HEK293 (cell line): ENCODE results near the gene C17orf67.

Experiments
- CTCF ChIA-PET: fragments of 350-600 bp; formaldehyde crosslinking; extraction: SDS; loops from one replicate; lab custom pipeline; 2021; ENCODE audit warnings: antibody characterized with exemption; lab: Yijun Ruan, JAX
- POLR2A ChIA-PET: fragments of 300-600 bp; formaldehyde crosslinking; extraction: SDS; loops from one replicate; lab custom pipeline; 2020; ENCODE audit warnings: antibody characterized with exemption, inconsistent platforms; lab: Yijun Ruan, JAX
- H3K27ac ChIP-seq: fragments of 200-500 bp; sonication (Bioruptor generic); 2 replicates; pipeline ENCODE4 v1.5.1; 2014; ENCODE audit warnings: low read depth, low read length, control low read depth, inconsistent platforms; ENCODE audit errors: extremely low read depth
- H3K36me3 ChIP-seq, 2 experiments: fragments of 200-500 bp in 1 of 2; sonication (Bioruptor generic) in 1 of 2; 1 replicate in 1 of 2; 2 replicates in 1 of 2; pipeline ENCODE4 v1.5.1; 2014 to 2017; ENCODE audit warnings: inconsistent platforms in 2 of 2, low read length in 2 of 2; ENCODE audit not compliant: control insufficient read depth in 2 of 2, insufficient read depth in 1 of 2
- H3K4me1 ChIP-seq: fragments of 200-500 bp; sonication (Bioruptor generic); 2 replicates; pipeline ENCODE4 v1.5.1; 2014; ENCODE audit warnings: mild to moderate bottlenecking, low read length, inconsistent platforms; ENCODE audit not compliant: control insufficient read depth, insufficient read depth
- H3K4me3 ChIP-seq: 2 replicates; pipeline ENCODE4 v1.5.1; 2011; ENCODE audit warnings: low read depth, mild to moderate bottlenecking, control low read depth, low read length, moderate library complexity
- H3K9me3 ChIP-seq: fragments of 200-500 bp; sonication (Bioruptor generic); 2 replicates; pipeline ENCODE4 v1.5.1; 2014; ENCODE audit warnings: low read depth, low read length, inconsistent platforms; ENCODE audit not compliant: control insufficient read depth, insufficient read depth
- BCL11B ChIP-seq: fragments of 450-650 bp; formaldehyde crosslinking; IDR thresholded peaks from 2 replicates; pipeline ENCODE4 v1.5.1; 2016; ENCODE audit warnings: low read depth, missing biosample characterization, missing genetic modification characterization
- FEZF1 ChIP-seq: fragments of 450-650 bp; formaldehyde crosslinking; IDR thresholded peaks from 2 replicates; pipeline ENCODE4 v1.5.1; 2016; ENCODE audit warnings: missing biosample characterization, missing genetic modification characterization
- MEIS1 ChIP-seq: sonication (generic); formaldehyde crosslinking; IDR thresholded peaks from 2 replicates; pipeline ENCODE4 v1.8.1; 2022; ENCODE audit warnings: missing genetic modification reagents, mild to moderate bottlenecking, borderline replicate concordance
- OVOL3 ChIP-seq: fragments of 450-650 bp; formaldehyde crosslinking; IDR thresholded peaks from 2 replicates; pipeline ENCODE4 v1.5.1; 2016; ENCODE audit warnings: missing biosample characterization, missing genetic modification characterization
- REPIN1 ChIP-seq: fragments of 450-650 bp; formaldehyde crosslinking; IDR thresholded peaks from 2 replicates; pipeline ENCODE4 v1.5.1; 2017; ENCODE audit warnings: missing biosample characterization, missing genetic modification characterization, low read depth
- ZFP41 ChIP-seq: fragments of 450-650 bp; formaldehyde crosslinking; IDR thresholded peaks from 2 replicates; pipeline ENCODE4 v1.5.1; 2016; ENCODE audit warnings: missing biosample characterization, missing genetic modification characterization, borderline replicate concordance
- ZFP69B ChIP-seq: fragments of 450-650 bp; formaldehyde crosslinking; IDR thresholded peaks from 2 replicates; pipeline ENCODE4 v1.5.1; 2016; ENCODE audit warnings: missing biosample characterization, missing genetic modification characterization
- ZNF148 ChIP-seq: fragments of 450-650 bp; formaldehyde crosslinking; IDR thresholded peaks from 2 replicates; pipeline ENCODE4 v1.5.0; 2017; ENCODE audit warnings: missing biosample characterization, missing genetic modification characterization, borderline replicate concordance
- ZNF155 ChIP-seq: fragments of 450-650 bp; formaldehyde crosslinking; IDR thresholded peaks from 2 replicates; pipeline ENCODE4 v1.5.1; 2016; ENCODE audit warnings: missing biosample characterization, missing genetic modification characterization
- ZNF157 ChIP-seq: fragments of 450-650 bp; formaldehyde crosslinking; IDR thresholded peaks from 2 replicates; pipeline ENCODE4 v1.5.1; 2016; ENCODE audit warnings: missing biosample characterization, missing genetic modification characterization
- ZNF169 ChIP-seq: fragments of 450-650 bp; formaldehyde crosslinking; IDR thresholded peaks from 2 replicates; pipeline ENCODE4 v1.5.1; 2016; ENCODE audit warnings: missing biosample characterization, missing genetic modification characterization
- ZNF174 ChIP-seq: fragments of 450-650 bp; formaldehyde crosslinking; IDR thresholded peaks from 2 replicates; pipeline ENCODE4 v1.5.0; 2017; ENCODE audit warnings: missing biosample characterization, mild to moderate bottlenecking, missing genetic modification characterization
- ZNF211 ChIP-seq: fragments of 450-650 bp; formaldehyde crosslinking; IDR thresholded peaks from 2 replicates; pipeline ENCODE4 v1.5.1; 2016; ENCODE audit warnings: low read depth, missing biosample characterization, missing genetic modification characterization
- ZNF335 ChIP-seq: fragments of 450-650 bp; formaldehyde crosslinking; conservative IDR thresholded peaks from 2 replicates; pipeline ENCODE4 v1.5.1; 2016; ENCODE audit warnings: missing biosample characterization, missing genetic modification characterization
- ZNF350 ChIP-seq: fragments of 450-650 bp; formaldehyde crosslinking; IDR thresholded peaks from 2 replicates; pipeline ENCODE4 v1.5.0; 2017; ENCODE audit warnings: missing biosample characterization, mild to moderate bottlenecking, missing genetic modification characterization
- ZNF48 ChIP-seq: fragments of 450-650 bp; formaldehyde crosslinking; IDR thresholded peaks from 2 replicates; pipeline ENCODE4 v1.5.1; 2016; ENCODE audit warnings: missing biosample characterization, missing genetic modification characterization
- ZNF501 ChIP-seq: fragments of 450-650 bp; formaldehyde crosslinking; IDR thresholded peaks from 2 replicates; pipeline ENCODE4 v1.5.1; 2016; ENCODE audit warnings: missing biosample characterization, missing genetic modification characterization
- ZNF514 ChIP-seq: fragments of 450-650 bp; formaldehyde crosslinking; IDR thresholded peaks from 2 replicates; pipeline ENCODE4 v1.5.1; 2016; ENCODE audit warnings: missing biosample characterization, missing genetic modification characterization
- ZNF521 ChIP-seq: fragments of 450-650 bp; formaldehyde crosslinking; IDR thresholded peaks from 2 replicates; pipeline ENCODE4 v1.5.1; 2017; ENCODE audit warnings: missing biosample characterization, mild to moderate bottlenecking, missing genetic modification characterization
- ZNF529 ChIP-seq: fragments of 450-650 bp; formaldehyde crosslinking; IDR thresholded peaks from 2 replicates; pipeline ENCODE4 v1.5.1; 2017; ENCODE audit warnings: missing genetic modification characterization, missing biosample characterization; ENCODE audit not compliant: insufficient replicate concordance
- ZNF629 ChIP-seq: fragments of 450-650 bp; formaldehyde crosslinking; IDR thresholded peaks from 2 replicates; pipeline ENCODE4 v1.5.1; 2017; ENCODE audit warnings: missing biosample characterization, missing genetic modification characterization
- ZNF677 ChIP-seq: fragments of 450-650 bp; IDR thresholded peaks from 2 replicates; pipeline ENCODE4 v1.5.0; 2018; ENCODE audit warnings: missing biosample characterization, mild to moderate bottlenecking, missing genetic modification characterization, moderate library complexity
- ZNF707 ChIP-seq: fragments of 450-650 bp; formaldehyde crosslinking; IDR thresholded peaks from 2 replicates; pipeline ENCODE4 v1.5.1; 2016; ENCODE audit warnings: missing biosample characterization, missing genetic modification characterization
- ZNF747 ChIP-seq: fragments of 450-650 bp; formaldehyde crosslinking; IDR thresholded peaks from 2 replicates; pipeline ENCODE4 v1.5.1; 2016; ENCODE audit warnings: missing biosample characterization, missing genetic modification characterization
- ZNF76 ChIP-seq: fragments of 450-650 bp; formaldehyde crosslinking; IDR thresholded peaks from 2 replicates; pipeline ENCODE4; 2016; ENCODE audit warnings: low read depth, missing biosample characterization, missing genetic modification characterization, borderline replicate concordance
- ZNF768 ChIP-seq: fragments of 450-650 bp; formaldehyde crosslinking; IDR thresholded peaks from 2 replicates; pipeline ENCODE4 v1.5.1; 2018; ENCODE audit warnings: missing biosample characterization, mild to moderate bottlenecking, missing genetic modification characterization
- ZNF776 ChIP-seq: fragments of 450-650 bp; formaldehyde crosslinking; IDR thresholded peaks from 2 replicates; pipeline ENCODE4 v1.5.0; 2017; ENCODE audit warnings: missing biosample characterization, missing genetic modification characterization, borderline replicate concordance
- ZSCAN5A ChIP-seq: fragments of 450-650 bp; formaldehyde crosslinking; IDR thresholded peaks from 2 replicates; pipeline ENCODE4 v1.5.1; 2016; ENCODE audit warnings: missing biosample characterization, missing genetic modification characterization
- TF ChIP-seq, protein P1 (sequence below): fragments of 450-650 bp; formaldehyde crosslinking; IDR thresholded peaks from 2 replicates; pipeline ENCODE4 v1.5.1; 2016; ENCODE audit warnings: missing biosample characterization, missing genetic modification characterization
- TF ChIP-seq, protein P2 (sequence below): fragments of 450-650 bp; formaldehyde crosslinking; IDR thresholded peaks from 2 replicates; pipeline ENCODE4; 2016; ENCODE audit warnings: missing biosample characterization, missing genetic modification characterization

Gene C17orf67

DNA sequence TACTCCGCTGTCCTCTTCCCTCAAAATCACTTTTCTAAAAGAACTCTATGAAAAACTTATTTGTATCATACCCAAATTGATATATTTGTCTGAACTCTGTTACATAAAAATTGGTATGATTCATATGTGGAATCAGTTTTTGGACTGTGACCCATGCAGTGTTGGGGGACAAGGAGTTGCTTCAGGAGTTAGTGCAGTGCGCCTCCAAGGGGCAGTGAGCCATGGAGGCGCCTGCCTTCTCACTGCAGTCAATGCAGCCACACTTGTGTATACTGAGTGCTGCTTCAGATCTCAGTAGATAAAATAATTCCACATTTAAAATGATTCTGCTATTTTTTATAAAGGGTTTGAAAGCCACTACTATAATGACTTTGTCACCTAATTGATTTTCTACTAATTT, 32.8 kb upstream of the C17orf67 start:
- CTCF ChIA-PET, result interaction anchor here (1.2 to 1.6 kb wide), 2 partner anchors 11 to 47 kb away, joined by 4 read pairs; no protein-coding TSS in a partner anchor
- TF ChIP-seq MEIS1 (CRISPR knock-in tag) (no peak), ZNF514 (tag by site-specific recombination) (no peak), ZFP41 (tag by site-specific recombination) (no peak), ZNF211 (tag by site-specific recombination) (no peak), FEZF1 (tag by site-specific recombination) (no peak), ZNF48 (tag by site-specific recombination) (no peak), ZNF768 (tag by site-specific recombination) (no peak), ZNF677 (tag by site-specific recombination) (no peak), REPIN1 (tag by site-specific recombination) (no peak), ZNF76 (tag by site-specific recombination) (no peak), ZNF157 (tag by site-specific recombination) (no peak), ZNF629 (tag by site-specific recombination) (no peak), ZSCAN5A (tag by site-specific recombination) (no peak), ZNF521 (tag by site-specific recombination) (no peak)
- TF ChIP-seq, protein P1, sequence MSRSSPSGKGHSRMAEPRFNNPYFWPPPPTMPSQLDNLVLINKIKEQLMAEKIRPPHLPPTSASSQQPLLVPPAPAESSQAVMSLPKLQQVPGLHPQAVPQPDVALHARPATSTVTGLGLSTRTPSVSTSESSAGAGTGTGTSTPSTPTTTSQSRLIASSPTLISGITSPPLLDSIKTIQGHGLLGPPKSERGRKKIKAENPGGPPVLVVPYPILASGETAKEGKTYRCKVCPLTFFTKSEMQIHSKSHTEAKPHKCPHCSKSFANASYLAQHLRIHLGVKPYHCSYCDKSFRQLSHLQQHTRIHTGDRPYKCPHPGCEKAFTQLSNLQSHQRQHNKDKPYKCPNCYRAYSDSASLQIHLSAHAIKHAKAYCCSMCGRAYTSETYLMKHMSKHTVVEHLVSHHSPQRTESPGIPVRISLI, result no peak
- TF ChIP-seq, protein P2, sequence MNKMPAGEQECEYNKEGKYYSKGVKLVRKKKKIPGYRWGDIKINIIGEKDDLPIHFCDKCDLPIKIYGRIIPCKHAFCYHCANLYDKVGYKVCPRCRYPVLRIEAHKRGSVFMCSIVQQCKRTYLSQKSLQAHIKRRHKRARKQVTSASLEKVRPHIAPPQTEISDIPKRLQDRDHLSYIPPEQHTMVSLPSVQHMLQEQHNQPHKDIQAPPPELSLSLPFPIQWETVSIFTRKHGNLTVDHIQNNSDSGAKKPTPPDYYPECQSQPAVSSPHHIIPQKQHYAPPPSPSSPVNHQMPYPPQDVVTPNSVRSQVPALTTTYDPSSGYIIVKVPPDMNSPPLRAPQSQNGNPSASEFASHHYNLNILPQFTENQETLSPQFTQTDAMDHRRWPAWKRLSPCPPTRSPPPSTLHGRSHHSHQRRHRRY (tag by site-specific recombination), result no peak
- TF ChIP-seq, all 188 proteins: peak for 0
- H3K27ac ChIP-seq, result no peak overlapping the region
- POLR2A ChIA-PET, result interaction anchor here (0.6 kb wide), 1 partner anchor 332 kb away, joined by 3 read pairs; no protein-coding TSS in a partner anchor
- no peaks in the 10 kb centered on the region for H3K4me1 ChIP-seq
- no peak overlapping the region for H3K4me3 ChIP-seq
- H3K9me3 ChIP-seq, result no peaks in the 10 kb centered on the region
- peaks cover 27 to 33% of the 10 kb centered on the region in 2 experiments; a peak in 2 of 3 replicates for H3K36me3 ChIP-seq

DNA sequence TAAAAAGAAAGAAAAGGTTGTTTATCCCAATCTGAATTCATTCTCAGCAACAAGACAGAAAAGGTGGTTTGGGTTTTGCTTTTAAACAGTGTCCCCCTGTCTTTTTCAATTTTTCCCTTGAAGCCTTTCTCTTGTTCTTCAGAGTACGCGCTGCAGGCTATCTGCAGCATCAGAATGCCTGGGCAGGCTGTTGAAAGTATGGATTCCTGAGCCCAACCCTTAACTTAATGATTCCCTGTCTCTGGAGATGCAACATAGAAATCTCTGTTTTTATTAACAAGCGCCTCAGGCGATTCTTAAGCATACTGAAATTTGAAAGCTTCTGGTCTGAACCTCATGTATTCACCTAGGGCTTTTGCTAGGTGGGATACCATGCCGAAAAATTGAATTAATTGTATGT, 32.4 kb upstream of the C17orf67 start:
- ChIA-PET POLR2A (no interaction called here), CTCF (interaction anchor here (1.2 to 1.6 kb wide), 2 partner anchors 10 to 46 kb away, joined by 4 read pairs; no protein-coding TSS in a partner anchor)
- Histone ChIP-seq H3K4me3 (no peak overlapping the region), H3K36me3 (peaks cover 30 to 37% of the 10 kb centered on the region in 2 experiments; a peak in 2 of 3 replicates), H3K4me1 (no peaks in the 10 kb centered on the region), H3K27ac (no peak overlapping the region), H3K9me3 (no peaks in the 10 kb centered on the region)
- TF ChIP-seq ZNF707 (no peak), ZNF169 (tag by site-specific recombination) (no peak), ZNF350 (tag by site-specific recombination) (no peak), ZNF174 (tag by site-specific recombination) (no peak), ZNF148 (tag by site-specific recombination) (no peak), ZNF529 (no peak), ZFP69B (tag by site-specific recombination) (no peak), ZNF501 (tag by site-specific recombination) (no peak), BCL11B (tag by site-specific recombination) (no peak), ZNF335 (no peak), OVOL3 (no peak), ZNF776 (no peak), ZNF747 (tag by site-specific recombination) (no peak), ZNF48 (tag by site-specific recombination) (no peak), ZNF155 (tag by site-specific recombination) (no peak)
